Prostate gland (tissue), 2 donors: ENCODE data around the gene ZCRB1. TPM values are rescaled to one million over a fixed set of nuclear protein-coding genes. Genes with fewer than 3 reads are reported as not detected.

ENCODE experiments used
- DNase-seq: peaks from one replicate; pipeline ENCODE4 v3.0.0-alpha.2; 2019; ENCODE audit warnings: low spot score
- H3K27ac ChIP-seq, 2 donors: fragments of 200-600 bp; sonication (generic); 2 replicates each; pipeline ENCODE4 v1.5.1; 2017 to 2019
- H3K27me3 ChIP-seq: fragments of 200-600 bp; sonication (generic); replicated peaks from 2 replicates; pipeline ENCODE4 v1.5.1; 2019; ENCODE audit not compliant: insufficient read depth
- H3K36me3 ChIP-seq, 2 donors: fragments of 200-600 bp; sonication (generic); 1 replicate in 1 of 2; 2 replicates in 1 of 2; pipeline versions ENCODE4 v1.5.1 to v1.8.1; 2017 to 2019
- H3K4me1 ChIP-seq: fragments of 200-600 bp; sonication (generic); replicated peaks from 2 replicates; pipeline ENCODE4 v1.5.1; 2019
- H3K4me3 ChIP-seq, 2 donors: fragments of 200-600 bp; sonication (generic); 2 replicates each; pipeline ENCODE4 v1.5.1; 2017 to 2019
- H3K9me3 ChIP-seq: fragments of 200-600 bp; sonication (generic); 2 replicates; pipeline ENCODE4 v1.5.1; 2017
- POLR2A ChIP-seq: fragments of 450-650 bp; IDR thresholded peaks from one replicate; pipeline ENCODE4 v1.6.1; 2016; ENCODE audit warnings: antibody characterized with exemption, mild to moderate bottlenecking
- POLR2AphosphoS5 ChIP-seq: sonication (generic); formaldehyde crosslinking; IDR thresholded peaks from one replicate; pipeline ENCODE4 v1.6.1; 2017; ENCODE audit warnings: antibody characterized with exemption
- WGBS: methylation state at CpG from one replicate; pipeline ENCODE4 v1.1.5; 2018; 5-methylcytosine and 5-hydroxymethylcytosine counted together
- intact Hi-C: fragments of 100-400 bp; cut with DNase I; formaldehyde crosslinking; loops from one replicate; pipeline ENCODE4 v1.14.2; 2022
- total RNA-seq, 2 donors: library from RNA; depleted of rRNA; stranded (reverse); fragments of >200 nt; gene quantifications; one replicate each; pipeline ENCODE4 v1.1.0, GENCODE V29; 2016
- TF ChIP-seq, protein P1 (sequence below), 4 experiments: fragments of 200-600 bp in 2 of 4; fragments of 450-650 bp in 2 of 4; sonication (generic) in 2 of 4; IDR thresholded peaks; 1 replicate in 3 of 4; 2 replicates in 1 of 4; pipeline ENCODE4 v1.5.1; 2016 to 2019; ENCODE audit warnings: antibody characterized with exemption in 4 of 4, mild to moderate bottlenecking in 2 of 4, moderate library complexity in 2 of 4

The ZCRB1 gene
- total RNA-seq, 2 donors from 2014 or later: 31.4 to 49.7 TPM

DNA sequence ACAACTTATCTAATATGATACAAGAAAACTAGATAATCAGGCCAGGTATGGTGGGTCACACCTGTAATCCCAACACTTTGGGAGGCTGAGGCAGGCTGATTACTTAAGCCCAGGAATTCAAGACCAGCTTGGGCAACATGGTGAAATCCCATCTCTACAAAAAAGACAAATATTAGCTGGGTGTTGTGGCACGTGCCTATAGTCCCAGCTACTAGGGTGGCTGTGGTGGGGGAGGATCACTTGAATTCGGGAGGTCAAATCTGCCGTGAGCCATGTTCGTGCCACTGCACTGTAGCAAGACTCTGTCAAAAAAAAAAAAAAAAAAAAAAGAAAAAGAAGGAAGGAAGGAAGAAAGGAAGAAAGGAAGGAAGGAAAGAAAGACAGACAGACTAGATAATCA, 27.0 kb downstream of the ZCRB1 start:
- WGBS: 94% methylated on average over 4 of the region's 4 CpGs
- H3K4me1 ChIP-seq: no peaks in the 10 kb centered on the region

DNA sequence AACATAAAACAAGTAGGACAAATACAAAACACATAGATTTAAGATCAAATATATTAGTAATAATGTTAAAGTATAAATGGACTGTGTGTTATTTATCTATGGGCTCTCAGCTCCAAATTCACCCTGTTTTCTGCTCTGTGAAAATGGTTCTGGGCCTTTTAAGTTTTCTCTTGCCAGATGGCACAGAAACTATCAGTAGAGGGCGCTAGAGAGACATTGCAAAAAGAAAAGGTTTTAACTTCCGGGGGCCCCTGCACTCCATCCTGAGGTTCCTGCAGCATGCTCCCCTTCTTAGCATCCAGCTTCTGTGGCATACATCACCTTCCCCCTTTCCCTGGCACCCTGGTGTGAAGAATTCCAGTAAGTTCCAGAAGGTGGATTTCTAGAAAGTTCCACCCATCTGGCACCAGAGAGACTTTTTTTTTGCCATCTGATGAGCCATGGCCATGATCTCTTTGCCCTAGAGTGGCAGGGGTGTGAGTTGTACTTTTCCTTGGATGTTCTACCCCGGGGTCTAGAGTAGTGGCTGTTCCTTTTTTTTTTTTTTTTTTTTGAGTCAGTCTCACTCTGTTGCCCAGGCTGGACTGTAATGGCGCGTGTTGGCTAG, 29.3 kb downstream of the ZCRB1 start:
- WGBS: 95% methylated on average over 5 of the region's 5 CpGs
- H3K4me3 ChIP-seq: no peak overlapping the region
- intact Hi-C loops: no loop called here
- H3K4me1 ChIP-seq: no peaks in the 10 kb centered on the region
- no peak for DNase-seq
- H3K36me3 ChIP-seq: no peaks in the 10 kb centered on the region
- TF ChIP-seq POLR2AphosphoS5 (no peak), POLR2A (no peak)
- TF ChIP-seq, protein P1, sequence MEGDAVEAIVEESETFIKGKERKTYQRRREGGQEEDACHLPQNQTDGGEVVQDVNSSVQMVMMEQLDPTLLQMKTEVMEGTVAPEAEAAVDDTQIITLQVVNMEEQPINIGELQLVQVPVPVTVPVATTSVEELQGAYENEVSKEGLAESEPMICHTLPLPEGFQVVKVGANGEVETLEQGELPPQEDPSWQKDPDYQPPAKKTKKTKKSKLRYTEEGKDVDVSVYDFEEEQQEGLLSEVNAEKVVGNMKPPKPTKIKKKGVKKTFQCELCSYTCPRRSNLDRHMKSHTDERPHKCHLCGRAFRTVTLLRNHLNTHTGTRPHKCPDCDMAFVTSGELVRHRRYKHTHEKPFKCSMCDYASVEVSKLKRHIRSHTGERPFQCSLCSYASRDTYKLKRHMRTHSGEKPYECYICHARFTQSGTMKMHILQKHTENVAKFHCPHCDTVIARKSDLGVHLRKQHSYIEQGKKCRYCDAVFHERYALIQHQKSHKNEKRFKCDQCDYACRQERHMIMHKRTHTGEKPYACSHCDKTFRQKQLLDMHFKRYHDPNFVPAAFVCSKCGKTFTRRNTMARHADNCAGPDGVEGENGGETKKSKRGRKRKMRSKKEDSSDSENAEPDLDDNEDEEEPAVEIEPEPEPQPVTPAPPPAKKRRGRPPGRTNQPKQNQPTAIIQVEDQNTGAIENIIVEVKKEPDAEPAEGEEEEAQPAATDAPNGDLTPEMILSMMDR (IDR thresholded peaks at IDR 0.05): no peak
- no peaks in the 10 kb centered on the region for H3K9me3 ChIP-seq
- H3K27ac ChIP-seq: no peak overlapping the region
- no peaks in the 10 kb centered on the region for H3K27me3 ChIP-seq

More for the DNA sequence above, 27.0 kb downstream of the ZCRB1 start:
- no peaks in the 10 kb centered on the region for H3K36me3 ChIP-seq
- TF ChIP-seq POLR2A (no peak), POLR2AphosphoS5 (no peak)
- TF ChIP-seq, protein P1 (IDR thresholded peaks at IDR 0.05): no peak
- no peak overlapping the region for H3K27ac ChIP-seq
- no peaks in the 10 kb centered on the region for H3K27me3 ChIP-seq
- DNase-seq: no peak
- intact Hi-C loops: no loop called here
- H3K4me3 ChIP-seq: no peak overlapping the region
- H3K9me3 ChIP-seq: no peaks in the 10 kb centered on the region

DNA sequence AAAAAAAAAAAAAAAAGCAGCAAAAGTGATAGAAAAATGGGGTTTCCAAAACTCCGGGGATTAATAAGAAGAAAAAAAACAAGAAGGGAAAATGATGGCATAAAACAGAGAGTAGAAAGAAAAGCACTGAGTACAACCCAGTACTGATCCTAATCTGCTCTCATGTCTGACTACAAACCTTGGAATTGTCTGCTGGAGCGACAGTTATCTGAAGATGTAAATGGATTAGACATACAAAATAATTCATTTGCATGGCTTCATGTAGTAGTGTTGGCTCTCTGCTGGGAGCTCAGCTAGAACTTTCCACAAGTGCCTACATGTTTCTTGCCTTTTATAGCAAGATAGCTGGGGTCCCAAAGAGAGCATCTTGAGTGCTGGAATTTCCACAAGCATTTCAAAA, 34.2 kb downstream of the ZCRB1 start:
- H3K36me3 ChIP-seq: no peaks in the 10 kb centered on the region
- 30% methylated on average over 2 of the region's 2 CpGs for WGBS
- no peaks in the 10 kb centered on the region for H3K4me1 ChIP-seq
- H3K9me3 ChIP-seq: no peaks in the 10 kb centered on the region
- TF ChIP-seq, protein P1 (IDR thresholded peaks at IDR 0.05): no peak
- no peak for TF ChIP-seq POLR2AphosphoS5
- TF ChIP-seq POLR2A: no peak
- no peak overlapping the region for H3K4me3 ChIP-seq
- intact Hi-C loops: no loop called here
- H3K27ac ChIP-seq: no peak overlapping the region
- H3K27me3 ChIP-seq: no peaks in the 10 kb centered on the region
- no peak for DNase-seq

DNA sequence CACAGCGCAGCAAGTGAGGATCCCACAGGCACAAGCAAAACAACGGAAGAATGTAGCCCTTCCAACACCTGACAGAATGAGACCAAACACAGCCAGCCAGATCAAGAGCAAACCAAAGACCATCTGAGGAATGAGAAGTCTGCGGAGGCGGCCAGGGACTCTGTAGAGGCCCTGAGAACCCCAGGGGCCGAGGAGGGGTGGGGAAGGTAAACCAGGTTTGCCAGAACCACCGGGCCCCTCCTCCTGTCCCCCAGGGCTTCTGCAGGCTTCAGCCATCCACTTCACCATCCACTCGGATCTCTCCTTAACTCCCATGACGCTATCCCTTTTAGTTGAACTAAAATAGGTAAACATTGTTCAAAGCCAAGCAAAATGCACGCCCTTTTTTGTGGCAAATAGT, 37.4 kb downstream of the ZCRB1 start:
- Histone ChIP-seq H3K4me3 (no peak overlapping the region), H3K27me3 (no peaks in the 10 kb centered on the region), H3K9me3 (no peaks in the 10 kb centered on the region), H3K27ac (no peak overlapping the region), H3K36me3 (no peaks in the 10 kb centered on the region), H3K4me1 (no peaks in the 10 kb centered on the region)
- intact Hi-C loops: no loop called here
- 61% methylated on average over 9 of the region's 9 CpGs for WGBS
- no peak for TF ChIP-seq POLR2AphosphoS5
- no peak for TF ChIP-seq POLR2A
- TF ChIP-seq, protein P1 (IDR thresholded peaks at IDR 0.05): no peak
- no peak for DNase-seq

DNA sequence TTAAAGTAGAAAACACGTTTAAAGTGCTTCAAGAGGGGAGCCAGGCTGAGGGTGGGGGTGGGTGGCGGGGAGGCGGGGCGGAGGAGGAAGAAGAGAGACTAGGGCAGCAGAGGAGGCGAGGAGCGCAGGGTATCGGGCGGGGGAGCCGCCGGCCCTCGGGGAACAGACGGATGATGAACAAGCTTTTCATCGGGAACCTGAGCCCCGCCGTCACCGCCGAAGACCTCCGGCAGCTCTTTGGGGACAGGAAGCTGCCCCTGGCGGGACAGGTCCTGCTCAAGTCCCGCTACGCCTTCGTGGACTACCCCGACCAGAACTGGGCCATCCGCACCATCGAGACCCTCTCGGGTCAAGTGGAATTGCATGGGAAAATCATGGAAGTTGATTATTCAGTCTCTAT, 39.2 kb downstream of the ZCRB1 start:
- Histone ChIP-seq H3K36me3 (no peaks in the 10 kb centered on the region), H3K9me3 (no peaks in the 10 kb centered on the region), H3K4me1 (no peaks in the 10 kb centered on the region), H3K4me3 (no peak overlapping the region), H3K27me3 (no peaks in the 10 kb centered on the region), H3K27ac (no peak overlapping the region)
- WGBS: 93% methylated on average over 26 of the region's 26 CpGs
- TF ChIP-seq, protein P1 (IDR thresholded peaks at IDR 0.05): no peak
- TF ChIP-seq POLR2A: no peak
- TF ChIP-seq POLR2AphosphoS5: no peak
- no peak for DNase-seq
- intact Hi-C loops: no loop called here
